Peyer's patch (tissue), 4 donors: ENCODE measurements around the gene GINS2.

ENCODE experiments used
- CTCF ChIP-seq, 6 experiments: fragments of 450-650 bp in 4 of 6; fragments of 200-600 bp in 2 of 6; sonication (generic) in 1 of 6; IDR thresholded peaks; one replicate each; pipeline ENCODE4 v1.5.1; 2017 to 2019; ENCODE audit warnings: antibody characterized with exemption in 6 of 6, mild to moderate bottlenecking in 3 of 6, moderate library complexity in 1 of 6
- POLR2A ChIP-seq, 2 donors: fragments of 450-650 bp; IDR thresholded peaks; one replicate each; pipeline ENCODE4 v1.5.1; 2017; ENCODE audit warnings: antibody characterized with exemption in 2 of 2, mild to moderate bottlenecking in 2 of 2, moderate library complexity in 2 of 2

- TF ChIP-seq CTCF (IDR thresholded peaks at IDR 0.05) (peak; percentile 60 to 89 (median 82)), POLR2A (IDR thresholded peaks at IDR 0.05) (no peak)
Observed at GRCh38 chr16:85659805-85660511, 28.8 kb downstream of the GINS2 start.
